Measurements from ENCODE around the gene NCOA1. TPM values are rescaled to one million over a fixed set of nuclear protein-coding genes. Genes with fewer than 3 reads are reported as not detected.

Gene NCOA1
- polyA plus RNA-seq, 1 of the 3 experiments (the other 2 are of a cell fraction), result 10.7 TPM

GRCh38 chr2:24749069-24749691, 258.1 kb downstream of the NCOA1 start:
- no peak overlapping the region for H3K4me2 ChIP-seq
- no peak overlapping the region for H3K27ac ChIP-seq (ENCODE audit: low read depth in 2 of 2, low read length in 1 of 2)
- no peak for TF ChIP-seq MEF2A (IDR thresholded peaks at IDR 0.05; ENCODE audit: borderline replicate concordance, low read depth)
- TF ChIP-seq EZH2phosphoT487 (IDR thresholded peaks at IDR 0.05; ENCODE audit: borderline replicate concordance, low read depth), result no peak
- TF ChIP-seq MXI1 (IDR thresholded peaks at IDR 0.05; ENCODE audit: low read depth, low read length), result no peak
- TF ChIP-seq SMC3 (IDR thresholded peaks at IDR 0.05; ENCODE audit: low read depth, low read length), result no peak
- TF ChIP-seq USF1 (IDR thresholded peaks at IDR 0.05; ENCODE audit: borderline replicate concordance, low read depth), result no peak
- no peak for TF ChIP-seq PBX3 (IDR thresholded peaks at IDR 0.05)
- no peak for TF ChIP-seq FOXM1 (IDR thresholded peaks at IDR 0.05; ENCODE audit: low read depth)
- TF ChIP-seq TEAD4 (IDR thresholded peaks at IDR 0.05; ENCODE audit: borderline replicate concordance, insufficient read depth), result no peak
- no peak for TF ChIP-seq ELF1 (IDR thresholded peaks at IDR 0.05)
- no peak for TF ChIP-seq FOXJ3 (CRISPR knock-in tag; IDR thresholded peaks at IDR 0.05)
- TF ChIP-seq RAD21 (IDR thresholded peaks at IDR 0.05; ENCODE audit: low read length), result no peak
- TF ChIP-seq USF2 (IDR thresholded peaks at IDR 0.05; ENCODE audit: borderline replicate concordance, low read depth, low read length), result no peak
- no peak for TF ChIP-seq ZBTB33 (IDR thresholded peaks at IDR 0.05; ENCODE audit: borderline replicate concordance, low read depth)
- no peak for TF ChIP-seq JUND (IDR thresholded peaks at IDR 0.05)
- TF ChIP-seq GATA2 (CRISPR knock-in tag; IDR thresholded peaks at IDR 0.05), result no peak
- TF ChIP-seq NFIC (IDR thresholded peaks at IDR 0.05; ENCODE audit: borderline replicate concordance), result no peak
- TF ChIP-seq MAX (IDR thresholded peaks at IDR 0.05; ENCODE audit: low read depth), result no peak
- TF ChIP-seq TAF1 (IDR thresholded peaks at IDR 0.05; ENCODE audit: borderline replicate concordance, low read depth, low read length), result no peak
- no peak overlapping the region for H2AFZ ChIP-seq (ENCODE audit: low read depth)
- peaks cover 0 to 3% of the 10 kb centered on the region in 2 experiments; a peak in 1 of 4 replicates for H3K4me1 ChIP-seq (ENCODE audit: control insufficient read depth in 1 of 2, insufficient read depth in 2 of 2, low read depth in 1 of 2, low read length in 1 of 2)
- H3K9ac ChIP-seq, result no peak overlapping the region
- H3K27me3 ChIP-seq (ENCODE audit: insufficient read depth), result no peaks in the 10 kb centered on the region
- 97% methylated on average over 7 of the region's 7 CpGs for WGBS (ENCODE audit: low lambda C conversion rate)
- DNase-seq, result no peak
- no peaks in the 10 kb centered on the region for H3K9me2 ChIP-seq
- ChIA-PET CTCF (no interaction called here), POLR2A (no interaction called here)
- H3K36me3 ChIP-seq (replicated peaks in 1 of 2; ENCODE audit: control insufficient read depth in 1 of 2, insufficient read depth in 2 of 2, low read length in 1 of 2), result peaks cover 14 to 25% of the 10 kb centered on the region in 2 experiments
- no peaks in the 10 kb centered on the region for H4K20me1 ChIP-seq (ENCODE audit: insufficient read depth)
- H3K9me3 ChIP-seq, result no peaks in the 10 kb centered on the region
- H3K79me2 ChIP-seq (ENCODE audit: insufficient read depth), result no peaks in the 10 kb centered on the region
- no peaks in the 10 kb centered on the region for H3F3A ChIP-seq (replicated peaks; ENCODE audit: insufficient read depth)
- H3K4me3 ChIP-seq (ENCODE audit: low read depth in 2 of 2, low read length in 1 of 2), result no peak overlapping the region
